Stimulated activated CD4-positive, alpha-beta T cell treated with anti-CD3 and anti-CD28 coated beads, Interleukin-12 subunit alpha, Interleukin-12 subunit beta, amount 100 ng/mL, for 24 hours (primary cell): ENCODE results near the gene PLCL1.

ENCODE experiments used
- DNase-seq, 2 experiments: peaks; one replicate each; pipeline ENCODE4 v3.0.0-alpha.2; 2020; ENCODE audit warnings: low read depth in 2 of 2

The PLCL1 gene

DNA sequence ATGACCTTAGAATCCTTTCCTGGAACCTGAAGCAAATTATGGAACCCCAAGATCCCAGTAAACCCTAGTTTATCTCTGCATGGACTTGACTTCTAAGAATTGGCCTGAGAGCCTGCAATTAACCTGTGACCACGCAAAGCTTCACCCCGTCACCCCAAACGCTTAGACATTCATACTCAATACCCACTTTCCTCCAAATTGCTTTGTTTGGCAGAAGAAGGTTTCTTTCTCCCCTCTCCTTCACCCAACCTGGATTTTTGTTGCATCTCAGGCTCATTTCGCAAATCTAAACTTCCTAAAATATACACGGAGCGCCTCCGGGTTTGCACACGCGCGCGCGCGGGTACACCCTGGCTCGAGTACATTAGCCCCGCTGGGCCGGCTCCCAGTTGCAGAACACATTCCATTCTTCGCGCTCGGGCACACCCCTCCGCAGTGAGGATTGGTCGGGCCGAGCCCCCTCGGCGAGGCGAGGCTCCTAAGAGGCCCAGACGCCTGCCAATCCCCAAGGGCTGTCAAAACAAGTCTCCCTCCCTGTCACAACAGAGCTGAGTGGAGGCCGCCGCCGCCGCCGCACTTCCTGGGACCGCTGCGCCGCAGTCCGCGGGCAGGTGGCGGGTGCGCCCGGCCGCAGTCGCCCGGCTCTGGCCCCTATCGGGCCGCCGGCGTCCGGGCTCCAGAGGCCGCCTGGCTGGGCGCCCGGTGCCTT lies at the start of gene PLCL1:
PLCL1 (plus strand) TSS at position 545 of the 709 bp plus-strand sequence.
- peak; percentile 81 to 87 for DNase-seq

DNA sequence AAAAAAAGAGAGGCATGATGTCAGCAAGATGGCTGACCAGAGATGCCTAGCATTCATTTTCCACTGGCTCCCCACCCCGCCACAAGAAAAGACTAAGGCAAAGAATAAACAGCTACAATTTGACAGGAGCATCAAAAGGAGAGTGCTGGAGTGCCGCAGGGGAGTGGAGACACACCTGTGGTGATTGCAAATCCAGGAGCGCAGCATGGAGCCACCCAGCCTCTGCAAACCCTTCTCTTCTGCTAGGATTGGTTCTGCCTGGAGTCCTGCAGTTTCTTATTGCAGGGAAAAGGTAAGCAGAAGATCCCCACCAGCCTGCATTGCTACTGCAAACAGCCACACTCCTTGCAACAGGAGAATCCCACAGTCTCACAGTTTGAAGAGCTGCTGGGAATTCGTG lies 45.4 kb upstream of the PLCL1 start:
- no peak for DNase-seq

DNA sequence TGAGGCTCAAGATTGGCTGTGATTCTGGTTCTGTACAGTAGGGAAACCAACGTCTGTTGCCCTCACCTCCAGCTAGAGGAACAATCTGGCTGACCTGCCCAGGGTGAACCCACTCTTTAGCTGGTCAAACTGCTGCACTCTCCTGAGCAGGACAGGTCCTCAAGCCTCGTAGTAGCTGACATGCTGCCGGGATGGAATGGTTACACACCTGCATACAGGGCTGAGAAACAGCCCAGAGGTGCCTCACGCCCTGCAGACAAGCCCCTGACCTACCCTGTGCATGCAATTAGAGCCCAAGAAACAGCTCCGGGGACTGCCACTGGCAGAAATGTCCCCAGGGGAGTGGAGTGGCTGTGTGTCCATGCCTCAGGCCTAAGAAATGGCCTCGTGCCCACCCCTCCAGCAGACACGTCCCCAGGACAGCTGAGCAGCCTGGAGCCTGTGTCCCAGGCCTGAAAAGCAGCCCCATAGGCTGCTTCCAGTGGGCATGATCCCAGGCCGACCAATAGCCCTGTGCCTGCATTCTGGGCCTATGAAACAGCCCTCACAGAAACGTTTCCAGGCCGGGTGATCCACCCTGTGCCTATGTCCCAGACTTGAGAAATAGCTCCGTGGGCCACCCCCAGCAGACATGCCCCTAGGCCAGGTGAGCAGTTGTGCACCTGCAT lies 44.6 kb upstream of the PLCL1 start:
- DNase-seq, result no peak

DNA sequence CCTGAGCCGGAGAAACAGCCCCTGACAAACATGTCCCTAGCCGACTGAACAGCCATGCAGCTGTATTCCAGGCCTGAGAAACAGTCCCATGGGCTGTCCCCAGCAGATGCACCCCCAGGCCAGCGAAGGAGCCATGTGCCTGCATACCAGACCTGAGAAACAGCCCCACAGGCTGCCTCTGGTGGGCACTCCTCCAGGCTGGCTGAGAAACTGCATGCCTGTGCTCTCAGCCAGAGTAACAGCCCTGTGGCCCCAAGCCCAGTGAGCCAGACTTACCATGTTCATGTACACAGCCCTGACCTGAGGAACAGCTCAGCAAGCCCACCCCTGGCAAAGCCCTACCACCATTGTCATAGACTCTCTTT lies 44.1 kb upstream of the PLCL1 start:
- DNase-seq, result no peak

DNA sequence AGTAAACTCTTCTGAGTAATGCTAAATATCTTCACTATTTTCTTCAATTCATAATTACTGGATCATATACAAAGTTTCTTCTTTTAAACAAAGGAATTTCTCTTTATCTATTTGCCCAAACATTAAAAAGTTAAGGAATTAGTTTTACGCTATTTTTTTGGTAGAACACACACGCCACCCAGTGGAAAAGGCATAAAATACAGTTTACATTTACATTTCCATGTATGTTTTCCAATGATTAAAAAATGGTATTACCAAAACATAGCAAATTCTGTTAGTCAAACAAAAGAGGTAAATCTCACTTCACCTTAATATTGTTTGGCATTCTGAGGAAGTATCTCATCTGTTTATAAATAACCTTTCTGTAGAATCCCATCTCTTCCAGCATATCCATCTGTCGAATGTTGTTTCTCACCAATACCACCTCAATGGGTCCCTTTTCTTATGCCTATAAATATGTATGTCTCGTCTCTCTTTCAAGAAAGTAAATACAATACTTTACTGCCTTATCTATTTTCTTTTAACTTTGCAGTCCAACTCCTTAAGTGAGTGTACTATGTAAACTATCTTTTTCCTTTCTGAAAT lies 26.5 kb upstream of the PLCL1 start:
- DNase-seq, result no peak

DNA sequence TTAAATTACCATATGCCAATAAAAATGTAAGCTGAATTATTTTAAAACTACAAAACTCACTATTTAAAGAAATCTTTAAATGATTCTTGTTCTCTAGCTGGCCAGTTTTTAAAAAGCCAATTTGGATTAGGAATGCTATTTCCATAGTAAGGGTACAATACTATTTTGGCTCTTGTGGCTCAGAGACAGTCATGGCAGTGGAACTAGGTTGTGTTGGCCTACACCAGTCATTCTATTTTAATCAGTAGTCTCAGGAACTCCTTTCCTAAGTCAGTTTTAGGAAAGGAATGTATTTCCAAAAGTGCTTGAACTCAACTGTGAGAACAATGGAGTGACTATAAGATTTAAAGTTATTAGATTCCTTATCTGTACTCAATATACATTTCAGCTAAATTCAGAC lies 25.1 kb upstream of the PLCL1 start:
- no peak for DNase-seq

DNA sequence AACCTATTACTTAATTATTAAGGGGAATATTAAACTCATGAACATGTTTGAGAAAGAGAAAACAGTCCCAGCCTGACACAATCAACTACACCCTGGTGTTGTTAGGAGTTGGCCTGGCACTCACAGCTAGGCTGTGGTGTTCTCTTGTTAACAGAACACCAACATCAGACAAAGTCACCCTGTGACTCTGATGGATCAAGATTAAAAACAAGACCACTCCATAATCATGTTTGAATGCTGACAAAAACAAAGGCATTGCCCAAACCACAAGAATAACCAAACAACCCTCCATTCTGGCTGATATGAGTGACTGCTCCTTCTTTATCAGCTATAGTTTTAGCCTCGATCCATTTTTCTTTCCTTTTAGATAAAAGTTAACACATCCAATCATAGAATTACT lies 22.3 kb upstream of the PLCL1 start:
- no peak for DNase-seq

DNA sequence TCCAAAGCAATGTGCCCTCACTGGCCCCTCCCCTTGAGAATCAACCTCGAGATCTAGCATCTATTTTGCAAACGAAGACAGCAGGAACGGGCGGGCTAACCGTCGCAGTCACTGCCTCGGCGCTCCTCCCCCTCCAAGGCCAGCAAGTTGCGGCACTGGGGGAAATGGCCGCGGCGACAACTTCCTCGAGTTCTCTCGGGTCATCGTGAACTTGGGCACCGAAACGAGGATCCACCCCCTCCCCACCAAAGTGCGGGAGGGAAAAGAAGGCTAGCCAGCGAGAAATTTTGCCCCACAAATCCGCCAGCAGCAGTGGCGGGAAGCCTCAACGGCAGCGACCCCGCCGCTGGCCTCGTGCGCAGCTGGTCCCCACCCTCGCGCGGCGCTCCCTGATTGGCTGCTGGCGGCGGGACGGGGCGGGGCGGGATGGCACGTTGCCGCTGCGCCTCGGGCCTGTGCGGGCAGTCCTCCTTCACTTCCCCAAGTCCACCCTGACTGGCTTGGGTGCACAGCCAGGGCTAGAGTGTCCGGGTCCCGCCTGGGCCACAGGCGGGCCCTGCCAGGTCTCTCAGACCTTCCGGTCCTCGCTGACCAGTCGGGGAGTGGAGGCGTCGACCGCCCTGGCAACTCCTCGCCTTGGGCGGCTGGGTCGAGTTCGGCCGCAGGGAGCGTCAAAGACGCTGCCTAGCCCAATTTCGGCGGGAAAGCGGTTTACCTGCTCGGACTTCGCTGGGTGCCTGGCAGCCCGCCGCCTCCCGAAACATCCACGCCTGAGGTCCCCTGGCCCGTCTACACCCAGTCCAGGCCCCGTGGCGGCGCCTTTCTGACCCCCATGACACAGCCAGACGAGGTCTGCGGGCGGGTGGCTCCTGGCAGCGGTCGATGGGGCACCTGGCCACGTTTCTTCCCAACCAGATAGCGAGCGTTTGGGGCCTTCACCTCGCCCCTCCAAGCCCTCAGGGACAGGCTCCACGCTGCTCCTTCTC lies 19.1 kb upstream of the PLCL1 start, which contains the start of gene BOLL:
BOLL (minus strand) TSS at position 364 of the 986 bp plus-strand sequence. CDS start 3,469 bp downstream, outside the sequence.
- no peak for DNase-seq

DNA sequence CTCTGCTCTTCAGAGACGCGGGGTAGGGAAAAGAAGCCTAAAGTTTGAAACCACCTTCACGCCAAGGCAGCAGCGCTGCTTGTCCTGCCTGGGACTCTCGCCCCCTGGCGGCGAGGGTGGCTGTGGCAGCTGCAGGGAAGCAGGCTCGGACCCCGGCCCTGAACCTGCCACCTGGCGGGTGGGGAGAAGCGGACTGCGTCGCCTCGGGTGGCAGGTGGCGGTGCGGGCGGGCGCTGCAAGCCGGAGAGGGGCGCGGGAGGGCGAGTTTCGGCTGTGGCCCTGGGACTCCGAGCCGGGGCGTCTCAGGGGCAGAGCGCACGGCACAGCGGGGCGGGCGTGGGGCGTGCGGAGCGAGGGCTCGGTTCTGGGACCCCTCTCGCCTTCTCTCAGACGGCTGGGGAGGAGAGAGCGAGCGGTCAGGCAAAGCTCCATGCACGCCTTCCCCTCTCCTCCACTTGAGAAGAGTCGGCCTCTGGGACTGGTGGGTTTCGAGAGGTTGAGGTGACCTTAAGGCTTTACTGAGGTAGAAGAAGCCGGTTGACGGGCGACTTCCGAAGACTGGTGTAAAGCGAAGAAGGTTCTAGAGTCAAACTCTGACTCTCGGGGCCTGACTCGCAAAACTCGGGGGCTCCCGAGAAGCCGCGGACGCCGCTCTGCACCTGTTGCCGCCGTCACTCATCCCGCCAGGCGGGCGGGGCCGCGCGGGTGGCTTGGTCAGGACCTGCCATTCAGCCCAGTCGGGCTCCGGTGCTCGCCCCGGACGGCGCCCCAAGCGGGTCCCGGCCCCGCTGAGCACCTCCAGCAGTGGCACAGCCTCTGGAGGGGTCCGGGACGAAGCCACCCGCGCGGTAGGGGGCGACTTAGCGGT lies 18.1 kb upstream of the PLCL1 start:
- peak; percentile 39 to 59 for DNase-seq

DNA sequence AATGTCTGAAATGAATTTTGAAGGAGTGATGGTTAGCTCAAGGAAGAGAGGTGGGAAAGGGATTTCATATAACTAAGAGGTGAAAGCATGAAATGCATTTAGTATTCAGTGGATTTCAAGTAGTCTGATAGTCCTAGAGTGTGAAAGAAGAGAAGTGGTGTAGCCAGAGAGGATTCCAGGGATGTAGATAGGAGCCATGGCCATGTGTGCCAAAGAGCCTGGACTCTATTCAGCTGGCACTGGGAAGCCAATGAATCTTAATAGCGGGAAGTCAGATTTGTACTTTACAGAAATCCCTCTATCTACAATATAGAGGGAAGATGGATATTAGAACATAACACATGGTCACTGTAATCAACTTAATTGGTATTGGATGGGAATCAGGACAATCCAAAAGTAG lies 10.9 kb upstream of the PLCL1 start:
- no peak for DNase-seq

DNA sequence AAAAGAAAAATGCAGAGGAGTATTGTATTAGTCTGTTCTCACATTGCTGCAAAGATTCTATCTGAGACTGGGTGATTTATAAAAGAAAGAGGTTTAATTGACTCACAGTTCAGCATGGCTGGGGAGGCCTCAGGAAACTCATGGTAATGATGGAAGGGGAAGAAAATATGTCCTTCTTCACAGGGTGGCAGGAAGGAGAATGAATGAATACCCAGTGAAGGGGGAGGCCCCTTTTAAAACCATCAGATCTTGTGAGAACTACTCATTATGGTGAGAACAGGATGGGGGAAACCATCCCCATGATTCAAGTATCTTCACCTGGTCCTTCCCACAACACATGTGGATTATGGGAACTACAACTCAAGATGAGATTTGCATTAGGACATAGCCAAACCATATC lies 9.1 kb upstream of the PLCL1 start:
- DNase-seq, result no peak

DNA sequence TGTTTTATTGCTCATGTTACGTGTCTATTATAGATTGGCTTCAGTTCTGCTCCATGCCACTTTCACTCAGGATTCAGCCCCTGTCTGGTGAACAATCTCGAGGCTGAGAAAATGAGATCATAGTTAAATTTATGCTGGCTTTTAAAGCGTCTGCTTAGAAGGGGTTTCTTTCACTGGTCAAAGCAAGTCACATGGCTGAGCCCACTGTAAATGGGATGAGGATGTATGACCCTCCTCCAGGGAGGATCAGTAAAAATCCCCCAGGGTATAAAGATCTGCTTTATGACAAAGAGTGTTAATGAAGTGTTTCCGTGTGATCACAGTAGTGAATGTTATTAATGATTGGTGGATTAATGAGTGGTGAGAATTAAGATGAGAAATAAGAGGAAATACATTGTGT lies 6.2 kb upstream of the PLCL1 start:
- no peak for DNase-seq

DNA sequence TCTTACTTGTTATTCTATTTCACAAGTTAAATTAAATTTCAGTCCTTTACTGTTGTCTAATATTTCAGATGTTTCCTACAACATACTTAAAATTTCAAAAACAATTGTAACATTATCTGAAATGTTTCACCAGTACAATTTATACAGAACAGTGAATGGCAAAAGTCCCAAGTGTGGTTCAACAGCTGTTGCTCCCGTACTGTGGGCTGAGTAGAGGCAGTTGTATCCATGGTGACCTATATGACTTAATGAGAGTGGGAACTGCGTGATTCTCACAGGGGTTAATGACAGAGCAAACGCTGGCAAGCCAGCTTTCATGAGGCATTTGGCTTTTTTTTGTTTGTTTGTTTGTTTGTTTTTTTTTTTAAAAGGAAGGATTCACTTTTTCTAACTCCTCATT lies 5.3 kb upstream of the PLCL1 start:
- no peak for DNase-seq

DNA sequence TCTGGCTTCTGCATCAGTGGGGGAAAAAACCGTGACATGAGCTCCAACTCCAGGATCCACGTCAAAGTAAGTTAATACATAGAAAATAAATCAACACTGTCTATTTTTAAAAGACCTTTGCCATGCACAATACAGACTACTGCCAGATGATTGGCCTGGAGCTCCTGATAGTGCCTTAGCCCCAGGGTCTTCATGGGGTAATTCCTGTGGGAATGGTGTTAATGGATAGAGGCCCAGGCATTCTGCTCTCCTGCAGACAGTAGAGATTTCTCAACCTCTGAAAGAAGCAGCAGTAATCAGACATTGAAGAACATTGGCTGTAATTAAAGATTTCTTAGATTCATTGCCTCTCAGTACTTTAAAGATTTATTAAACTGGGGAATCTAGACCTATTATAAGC lies 4.3 kb upstream of the PLCL1 start:
- no peak for DNase-seq

DNA sequence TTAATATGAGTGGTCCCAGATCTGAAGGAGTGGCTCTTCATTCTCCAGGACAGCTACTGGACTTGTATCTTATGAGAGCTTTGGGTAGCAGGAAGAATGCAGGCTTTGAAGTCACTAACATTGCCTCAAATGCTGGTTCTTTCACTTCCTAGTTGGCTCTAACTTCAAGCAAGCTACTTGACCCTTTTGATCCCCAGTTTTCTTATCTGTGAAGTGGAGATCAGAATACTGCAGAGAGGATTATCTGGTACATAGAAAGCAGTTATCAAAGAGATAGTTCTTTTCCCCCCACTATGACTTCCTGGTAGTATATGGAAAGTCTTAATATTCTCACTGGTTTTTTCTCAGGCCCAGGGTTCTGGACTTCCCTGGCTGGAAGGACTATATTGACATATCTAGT lies 3.4 kb upstream of the PLCL1 start:
- no peak for DNase-seq

DNA sequence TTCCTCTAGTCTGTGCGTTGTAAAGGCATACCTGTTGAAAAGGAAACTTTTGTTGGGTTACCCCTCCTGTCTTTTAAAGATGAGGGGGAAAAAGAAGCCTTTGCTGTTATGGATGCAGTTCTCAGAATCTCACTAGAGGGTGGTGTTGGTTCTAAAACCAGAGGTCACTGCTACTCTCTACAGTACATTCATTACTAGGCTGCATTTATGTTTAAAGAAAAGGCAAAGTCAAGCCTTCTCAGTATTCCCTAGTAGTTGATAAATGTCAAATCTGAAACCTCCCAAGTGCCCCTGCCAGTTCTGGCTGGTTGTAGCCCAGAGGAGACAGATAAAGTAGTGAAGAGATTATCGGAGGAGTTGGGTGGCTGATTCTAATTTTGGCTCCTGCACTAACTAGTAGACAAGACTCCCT lies 1.4 kb upstream of the PLCL1 start:
- no peak for DNase-seq

DNA sequence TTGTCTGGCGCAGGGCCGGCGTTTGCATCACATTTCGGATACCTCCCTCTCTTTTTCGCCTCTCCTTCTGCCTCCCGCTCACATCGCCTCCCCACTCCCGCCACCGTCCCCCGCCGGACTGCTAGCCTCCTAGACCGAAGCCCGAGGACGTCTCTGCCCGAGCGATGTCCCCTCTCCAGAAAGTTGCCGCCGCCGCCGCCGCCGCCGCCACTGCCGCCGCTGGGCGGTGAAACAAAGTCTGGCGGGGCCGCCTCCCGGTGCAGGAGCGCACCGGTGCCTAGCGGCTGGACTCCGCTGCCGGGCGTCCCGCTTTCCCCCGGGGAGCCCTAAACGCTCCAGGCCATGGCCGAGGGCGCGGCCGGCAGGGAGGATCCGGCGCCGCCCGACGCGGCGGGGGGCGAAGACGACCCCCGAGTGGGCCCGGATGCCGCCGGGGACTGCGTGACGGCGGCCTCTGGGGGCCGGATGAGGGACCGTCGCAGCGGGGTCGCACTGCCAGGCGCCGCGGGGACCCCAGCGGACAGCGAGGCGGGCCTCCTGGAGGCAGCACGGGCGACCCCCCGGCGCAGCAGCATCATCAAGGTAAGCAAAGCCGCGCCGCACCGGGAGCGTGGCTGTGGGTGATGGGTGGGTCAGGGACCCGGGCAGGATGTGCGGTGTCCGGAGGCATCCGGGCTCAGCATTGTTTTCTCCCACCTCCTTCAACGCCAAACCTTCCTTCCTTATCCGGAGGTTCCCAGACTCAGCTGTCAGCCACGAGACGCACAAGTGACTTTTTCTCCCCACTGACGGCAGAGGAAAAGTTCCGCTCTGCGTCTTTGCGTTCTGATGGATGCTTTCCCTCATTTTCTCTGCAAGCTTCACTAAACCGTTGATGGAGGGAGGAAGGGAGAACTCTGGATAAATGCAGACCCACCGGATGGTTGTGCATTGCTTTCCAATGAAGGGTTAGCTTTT lies 643 bp downstream of the PLCL1 start:
- DNase-seq, result peak; percentile 11 to 15

DNA sequence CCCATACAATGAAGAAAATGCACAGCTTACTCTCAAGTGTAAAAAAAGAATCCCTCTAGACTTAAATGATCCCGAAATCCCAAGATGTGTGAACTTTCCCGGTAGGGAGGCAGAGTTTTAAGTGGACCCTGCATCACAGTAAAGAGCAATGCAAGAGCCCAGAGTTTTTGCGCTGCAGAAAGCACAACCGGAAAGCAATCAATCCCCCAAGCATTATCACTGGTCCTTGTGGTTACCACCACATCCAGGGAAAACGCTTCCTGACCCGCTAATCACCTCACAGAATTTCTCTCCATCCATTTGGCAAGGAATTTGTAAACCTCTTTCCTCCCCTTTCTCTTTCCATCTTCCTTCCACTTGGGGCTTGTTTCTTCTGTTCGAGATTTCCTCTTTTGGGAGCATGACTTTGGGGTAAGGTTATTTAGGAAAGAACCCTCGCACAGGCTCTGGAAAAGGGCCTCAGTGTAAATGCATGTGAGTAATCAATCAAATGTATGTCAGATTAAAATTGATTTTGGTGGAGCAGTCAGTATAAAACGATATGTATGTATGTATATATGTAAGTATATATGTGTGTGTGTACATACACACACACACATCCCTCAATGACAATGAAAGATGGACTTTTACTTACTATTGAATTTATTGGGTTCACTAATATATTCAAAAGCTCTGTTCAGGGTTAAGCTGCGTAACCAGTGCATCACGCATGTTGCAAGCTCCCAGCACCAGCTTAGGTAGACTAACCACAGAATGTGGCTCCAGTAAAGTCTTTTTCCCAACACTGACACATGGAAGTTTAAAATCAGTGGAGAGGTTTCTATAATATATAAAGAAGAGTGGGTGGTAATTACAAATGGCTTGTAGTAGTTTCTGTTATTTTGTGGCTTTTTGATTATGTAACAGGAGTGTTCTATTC lies 1.6 kb downstream of the PLCL1 start:
- no peak for DNase-seq

DNA sequence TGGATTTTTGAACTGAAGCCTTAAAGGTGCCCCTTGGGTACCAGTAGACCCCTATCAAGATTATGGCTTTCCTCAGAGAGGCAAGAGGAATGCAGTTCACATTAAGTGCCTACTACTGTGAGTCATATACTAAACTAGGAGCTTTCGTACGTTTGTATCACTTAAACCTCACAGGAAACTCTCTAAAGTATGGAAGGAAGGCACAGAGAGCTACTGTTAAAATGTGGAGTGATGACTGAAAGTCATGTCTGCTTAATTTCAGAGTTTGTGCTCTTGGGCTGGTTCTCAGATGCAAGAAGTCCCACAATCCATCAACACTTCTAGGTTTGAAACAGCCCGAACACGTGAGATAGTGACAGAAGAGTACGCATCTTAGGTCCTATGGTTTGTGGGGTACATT lies 4.7 kb downstream of the PLCL1 start:
- DNase-seq, result no peak
